Natural killer cell (primary cell): ENCODE data around the gene GRIA2. TPM values are rescaled to one million over a fixed set of nuclear protein-coding genes. Genes with fewer than 3 reads are reported as not detected.
"Not testable (repeated sequence)": the region's sequence is repeated elsewhere in the genome, so short reads cannot be mapped to it uniquely, and the experiment has no call there.

Experiments
- ATAC-seq, 3 donors: fragments of 150-1000 bp in 2 of 3; fragments of 200-7000 bp in 1 of 3; cut with Tn5 transposase; 1 replicate in 1 of 3; 2 replicates in 2 of 3; pipeline ENCODE4 v1.10.0; 2021; ENCODE audit warnings: mild to moderate bottlenecking in 2 of 3, moderate library complexity in 2 of 3
- DNase-seq, 2 donors: peaks; one replicate each; pipeline versions ENCODE4 v3.0.0 to v3.0.0-alpha.2; 2013 to 2021; ENCODE audit warnings: mixed read lengths in 1 of 2
- H3K27ac ChIP-seq: one replicate; pipeline ENCODE4 v1.5.1; 2013; ENCODE audit warnings: mild to moderate bottlenecking, low read length
- H3K27me3 ChIP-seq: one replicate; pipeline ENCODE4 v1.6.1; 2013; ENCODE audit warnings: low read length; ENCODE audit not compliant: control insufficient read depth, insufficient read depth
- H3K36me3 ChIP-seq: one replicate; pipeline ENCODE4 v1.6.1; 2013; ENCODE audit warnings: low read length; ENCODE audit not compliant: control insufficient read depth, insufficient read depth
- H3K4me1 ChIP-seq: one replicate; pipeline ENCODE4 v1.6.1; 2013; ENCODE audit warnings: low read length; ENCODE audit not compliant: control insufficient read depth, insufficient read depth
- H3K4me3 ChIP-seq: one replicate; pipeline ENCODE4 v1.5.1; 2013; ENCODE audit warnings: low read length
- H3K9me3 ChIP-seq: one replicate; pipeline ENCODE4 v1.6.1; 2013; ENCODE audit warnings: low read length; ENCODE audit not compliant: control insufficient read depth, insufficient read depth
- H3K27ac Mint-ChIP-seq, 2 donors: one replicate each; pipeline ENCODE4 v1.8.0; 2022; ENCODE audit warnings: mild to moderate bottlenecking in 2 of 2, mixed read lengths in 2 of 2, moderate library complexity in 1 of 2
- H3K27me3 Mint-ChIP-seq, 2 donors: one replicate each; pipeline ENCODE4 v1.8.0; 2022; ENCODE audit warnings: low read depth in 2 of 2, mixed read lengths in 2 of 2
- H3K36me3 Mint-ChIP-seq: one replicate; pipeline ENCODE4 v1.8.0; 2022; ENCODE audit warnings: mixed read lengths
- H3K4me1 Mint-ChIP-seq, 2 donors: one replicate each; pipeline ENCODE4 v1.8.0; 2022; ENCODE audit warnings: mixed read lengths in 2 of 2
- H3K4me3 Mint-ChIP-seq: one replicate; pipeline ENCODE4 v1.8.0; 2022; ENCODE audit warnings: mild to moderate bottlenecking, moderate library complexity, mixed read lengths
- H3K9me3 Mint-ChIP-seq, 2 donors: one replicate each; pipeline ENCODE4 v1.8.0; 2022; ENCODE audit warnings: mixed read lengths in 2 of 2
- WGBS: methylation state at CpG from one replicate; pipeline ENCODE4 v1.1.7; 2013; ENCODE audit warnings: missing lambda C conversion rate; ENCODE audit not compliant: insufficient coverage; 5-methylcytosine and 5-hydroxymethylcytosine counted together
- intact Hi-C: fragments of 100-400 bp; cut with micrococcal nuclease; formaldehyde crosslinking; loops from one replicate; pipeline ENCODE4 v1.14.2; 2022
- total RNA-seq, 4 donors: library from RNA; stranded (reverse); fragments of 120-200 nt in 1 of 4; gene quantifications; one replicate each; pipeline versions ENCODE4 v1.2.3 to v1.2.4, GENCODE V29; 2013 to 2022
- TF ChIP-seq, protein P1 (sequence below): fragments of 200-600 bp; IDR thresholded peaks from one replicate; pipeline ENCODE4 v1.8.0; 2022; ENCODE audit warnings: antibody characterized with exemption

GRIA2 gene
- total RNA-seq, 3 donors from 2014 or later (not counting 1 experiment from before 2014, with no cell fraction given), result not detected

GRCh38 chr4:157242871-157243270 is 22.3 kb downstream of the GRIA2 start:
- no peaks in the 10 kb centered on the region for H3K9me3 ChIP-seq
- no peaks in the 10 kb centered on the region for H3K27me3 Mint-ChIP-seq
- no peaks in the 10 kb centered on the region for H3K4me1 Mint-ChIP-seq
- TF ChIP-seq, protein P1, sequence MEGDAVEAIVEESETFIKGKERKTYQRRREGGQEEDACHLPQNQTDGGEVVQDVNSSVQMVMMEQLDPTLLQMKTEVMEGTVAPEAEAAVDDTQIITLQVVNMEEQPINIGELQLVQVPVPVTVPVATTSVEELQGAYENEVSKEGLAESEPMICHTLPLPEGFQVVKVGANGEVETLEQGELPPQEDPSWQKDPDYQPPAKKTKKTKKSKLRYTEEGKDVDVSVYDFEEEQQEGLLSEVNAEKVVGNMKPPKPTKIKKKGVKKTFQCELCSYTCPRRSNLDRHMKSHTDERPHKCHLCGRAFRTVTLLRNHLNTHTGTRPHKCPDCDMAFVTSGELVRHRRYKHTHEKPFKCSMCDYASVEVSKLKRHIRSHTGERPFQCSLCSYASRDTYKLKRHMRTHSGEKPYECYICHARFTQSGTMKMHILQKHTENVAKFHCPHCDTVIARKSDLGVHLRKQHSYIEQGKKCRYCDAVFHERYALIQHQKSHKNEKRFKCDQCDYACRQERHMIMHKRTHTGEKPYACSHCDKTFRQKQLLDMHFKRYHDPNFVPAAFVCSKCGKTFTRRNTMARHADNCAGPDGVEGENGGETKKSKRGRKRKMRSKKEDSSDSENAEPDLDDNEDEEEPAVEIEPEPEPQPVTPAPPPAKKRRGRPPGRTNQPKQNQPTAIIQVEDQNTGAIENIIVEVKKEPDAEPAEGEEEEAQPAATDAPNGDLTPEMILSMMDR, result no peak
- intact Hi-C loops, result no loop called here
- H3K9me3 Mint-ChIP-seq, result peaks cover 9 to 16% of the 10 kb centered on the region in 2 donors
- no peak overlapping the region for H3K4me3 Mint-ChIP-seq
- H3K4me1 ChIP-seq, result no peaks in the 10 kb centered on the region
- ATAC-seq (no peak), DNase-seq (no peak)
- no peak overlapping the region for H3K4me3 ChIP-seq
- H3K27me3 ChIP-seq, result no peaks in the 10 kb centered on the region
- H3K27ac ChIP-seq, result no peak overlapping the region
- H3K27ac Mint-ChIP-seq, result no peak overlapping the region
- no peaks in the 10 kb centered on the region for H3K36me3 ChIP-seq
- H3K36me3 Mint-ChIP-seq, result no peaks in the 10 kb centered on the region

DNA sequence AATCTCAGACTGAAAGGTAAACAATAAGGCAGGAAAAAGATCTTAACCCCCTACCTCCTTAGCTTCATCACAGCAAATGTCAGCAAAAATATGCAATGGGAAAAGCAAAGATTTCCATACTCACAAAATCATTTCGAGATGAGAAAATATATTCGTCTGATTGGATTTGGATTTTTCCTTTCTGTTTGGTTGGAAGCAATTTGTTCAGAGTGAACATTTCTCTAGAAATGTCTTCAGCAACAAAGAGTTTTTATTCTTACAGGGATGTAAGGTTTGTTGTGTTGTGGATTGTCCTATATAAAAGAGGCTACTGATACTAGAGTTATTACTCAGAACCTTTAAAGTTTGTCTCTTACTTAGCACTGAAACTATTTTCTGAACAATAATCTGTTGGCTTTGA is 23.8 kb downstream of the GRIA2 start:
- no peak overlapping the region for H3K27ac ChIP-seq
- H3K36me3 ChIP-seq, result no peaks in the 10 kb centered on the region
- intact Hi-C loops, result no loop called here
- Mint-ChIP-seq H3K9me3 (peaks cover 9 to 16% of the 10 kb centered on the region in 2 donors), H3K27me3 (no peaks in the 10 kb centered on the region), H3K4me1 (no peaks in the 10 kb centered on the region), H3K4me3 (no peak overlapping the region), H3K36me3 (no peaks in the 10 kb centered on the region), H3K27ac (no peak overlapping the region)
- no peaks in the 10 kb centered on the region for H3K9me3 ChIP-seq
- H3K27me3 ChIP-seq, result no peaks in the 10 kb centered on the region
- TF ChIP-seq, protein P1, result no peak
- no CpG with 5 or more reads among the region's 2 CpGs for WGBS
- DNase-seq, result no peak
- H3K4me1 ChIP-seq, result no peaks in the 10 kb centered on the region
- H3K4me3 ChIP-seq, result no peak overlapping the region
- ATAC-seq, result no peak

DNA sequence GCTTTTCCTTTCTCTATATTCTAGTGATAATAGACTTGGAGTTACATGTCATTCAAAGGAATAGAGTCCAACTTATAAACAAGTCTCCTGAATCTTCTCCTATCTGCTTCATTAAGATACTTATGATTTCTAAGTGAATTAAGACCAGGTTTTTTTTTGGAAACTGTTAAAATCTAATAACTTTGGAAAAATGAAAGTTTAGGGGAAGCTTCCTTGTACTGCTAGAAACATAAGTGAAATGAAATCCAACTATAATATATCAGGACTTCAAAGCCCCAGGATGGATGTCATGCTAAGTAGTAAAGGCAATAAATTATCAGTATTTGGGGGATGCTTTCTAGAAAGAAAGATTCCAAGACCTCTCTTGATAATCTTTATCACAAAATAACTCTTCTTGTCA is 24.8 kb downstream of the GRIA2 start:
- H3K4me1 Mint-ChIP-seq, result no peaks in the 10 kb centered on the region
- no peaks in the 10 kb centered on the region for H3K27me3 ChIP-seq
- ATAC-seq, result no peak
- intact Hi-C loops, result no loop called here
- H3K4me3 ChIP-seq, result no peak overlapping the region
- TF ChIP-seq, protein P1, result no peak
- H3K27ac Mint-ChIP-seq, result no peak overlapping the region
- H3K27me3 Mint-ChIP-seq, result no peaks in the 10 kb centered on the region
- DNase-seq, result no peak
- H3K4me1 ChIP-seq, result no peaks in the 10 kb centered on the region
- peaks cover 8 to 15% of the 10 kb centered on the region in 2 donors for H3K9me3 Mint-ChIP-seq
- no peaks in the 10 kb centered on the region for H3K36me3 ChIP-seq
- no peaks in the 10 kb centered on the region for H3K36me3 Mint-ChIP-seq
- H3K4me3 Mint-ChIP-seq, result no peak overlapping the region
- H3K27ac ChIP-seq, result no peak overlapping the region
- H3K9me3 ChIP-seq, result no peaks in the 10 kb centered on the region

- intact Hi-C loops, result no loop called here
- H3K27ac ChIP-seq, result no peak overlapping the region
- TF ChIP-seq, protein P1, result no peak
- DNase-seq (no peak), ATAC-seq (no peak)
- Mint-ChIP-seq H3K4me3 (no peak overlapping the region), H3K27me3 (no peaks in the 10 kb centered on the region), H3K27ac (no peak overlapping the region), H3K4me1 (no peaks in the 10 kb centered on the region), H3K36me3 (no peaks in the 10 kb centered on the region), H3K9me3 (peaks cover 9 to 17% of the 10 kb centered on the region in 2 donors)
- H3K4me3 ChIP-seq, result no peak overlapping the region
- H3K36me3 ChIP-seq, result no peaks in the 10 kb centered on the region
- no peaks in the 10 kb centered on the region for H3K27me3 ChIP-seq
- H3K9me3 ChIP-seq, result no peaks in the 10 kb centered on the region
- H3K4me1 ChIP-seq, result no peaks in the 10 kb centered on the region
Observed at GRCh38 chr4:157246964-157247363, 26.4 kb downstream of the GRIA2 start.

- H3K27ac ChIP-seq, H3K36me3 Mint-ChIP-seq, H3K27ac Mint-ChIP-seq, H3K4me1 Mint-ChIP-seq, DNase-seq, H3K27me3 ChIP-seq, H3K27me3 Mint-ChIP-seq, ATAC-seq, intact Hi-C loops, H3K4me3 Mint-ChIP-seq, H3K4me1 ChIP-seq, H3K9me3 ChIP-seq, H3K36me3 ChIP-seq, H3K4me3 ChIP-seq: not testable (repeated sequence)
- H3K9me3 Mint-ChIP-seq, result peaks cover 12 to 25% of the 10 kb centered on the region in 2 donors
- WGBS, result 93% methylated on average over 4 of the region's 6 CpGs
Observed at GRCh38 chr4:157258165-157258564, 37.6 kb downstream of the GRIA2 start.
